Activated naive CD8-positive, alpha-beta T cell treated with anti-CD3 and anti-CD28 coated beads, Interleukin-2, amount 50 U/mL, for 24 hours (primary cell): ENCODE data around the gene LHCGR.
"Not testable (repeated sequence)": the region's sequence is repeated elsewhere in the genome, so short reads cannot be mapped to it uniquely, and the experiment has no call there.

Source experiments
- ATAC-seq: fragments of 150-1000 bp; cut with Tn5 transposase; one replicate; pipeline ENCODE4 v1.10.0; 2021
- DNase-seq: peaks from one replicate; pipeline ENCODE4 v3.0.0; 2021
- H3K27ac Mint-ChIP-seq: one replicate; pipeline ENCODE4 v1.8.0; 2021; ENCODE audit warnings: mild to moderate bottlenecking, mixed read lengths
- H3K27me3 Mint-ChIP-seq: one replicate; pipeline ENCODE4 v1.8.0; 2021; ENCODE audit warnings: mixed read lengths
- H3K36me3 Mint-ChIP-seq: one replicate; pipeline ENCODE4 v1.8.0; 2021; ENCODE audit warnings: low read depth, mixed read lengths
- H3K4me1 Mint-ChIP-seq: one replicate; pipeline ENCODE4 v1.8.0; 2021; ENCODE audit warnings: mixed read lengths
- H3K4me3 Mint-ChIP-seq: one replicate; pipeline ENCODE4 v1.8.0; 2021; ENCODE audit warnings: mild to moderate bottlenecking, moderate library complexity, mixed read lengths
- H3K9me3 Mint-ChIP-seq: one replicate; pipeline ENCODE4 v1.8.0; 2021; ENCODE audit warnings: mixed read lengths

LHCGR gene

DNA sequence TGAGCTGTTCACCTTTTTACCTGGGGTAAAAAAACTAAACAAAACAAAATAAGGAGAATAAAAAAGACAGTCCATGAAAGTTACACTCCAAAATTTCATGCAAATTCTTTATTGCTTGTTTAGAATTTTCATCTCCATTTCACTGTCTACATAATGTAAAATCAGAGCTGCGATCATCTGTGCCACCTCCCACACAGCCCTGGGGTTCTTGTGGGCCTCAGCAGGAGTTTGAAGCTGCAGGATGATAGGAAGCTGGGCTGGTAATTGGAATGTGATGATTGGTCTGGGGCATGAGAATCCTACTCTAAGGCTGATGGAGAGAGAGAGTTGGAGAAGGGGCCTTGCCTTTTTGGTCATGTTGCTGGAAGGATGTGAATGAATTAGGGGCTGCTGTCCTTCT is 4.2 kb upstream of the LHCGR start:
- H3K4me3 Mint-ChIP-seq, result no peak overlapping the region
- H3K4me1 Mint-ChIP-seq, result no peaks in the 10 kb centered on the region

DNA sequence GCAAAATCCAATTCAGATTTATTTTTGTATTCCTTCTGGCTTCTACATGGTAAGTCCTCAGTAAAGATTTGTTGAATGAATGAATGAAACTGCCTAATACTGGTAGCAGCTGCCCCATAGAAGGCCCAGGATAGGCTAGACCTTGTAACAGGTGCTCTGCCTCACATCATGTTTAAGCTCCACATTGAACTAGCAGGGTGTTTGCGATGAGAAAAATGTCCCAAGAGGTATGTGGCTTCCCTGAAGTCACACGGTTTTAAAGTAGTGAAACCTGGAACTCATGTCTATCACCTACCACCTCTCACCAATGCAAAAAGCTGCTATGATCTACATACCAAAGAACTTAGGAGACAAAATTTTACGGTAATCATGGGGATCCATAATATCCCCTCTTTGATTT is 765 bp upstream of the LHCGR start:
- no peak overlapping the region for H3K4me3 Mint-ChIP-seq

More for the DNA sequence above, 4.2 kb upstream of the LHCGR start:
- Mint-ChIP-seq H3K9me3 (peaks cover 9% of the 10 kb centered on the region), H3K27ac (no peak overlapping the region), H3K36me3 (no peaks in the 10 kb centered on the region), H3K27me3 (peaks cover 21% of the 10 kb centered on the region)
- DNase-seq (no peak), ATAC-seq (no peak)

DNA sequence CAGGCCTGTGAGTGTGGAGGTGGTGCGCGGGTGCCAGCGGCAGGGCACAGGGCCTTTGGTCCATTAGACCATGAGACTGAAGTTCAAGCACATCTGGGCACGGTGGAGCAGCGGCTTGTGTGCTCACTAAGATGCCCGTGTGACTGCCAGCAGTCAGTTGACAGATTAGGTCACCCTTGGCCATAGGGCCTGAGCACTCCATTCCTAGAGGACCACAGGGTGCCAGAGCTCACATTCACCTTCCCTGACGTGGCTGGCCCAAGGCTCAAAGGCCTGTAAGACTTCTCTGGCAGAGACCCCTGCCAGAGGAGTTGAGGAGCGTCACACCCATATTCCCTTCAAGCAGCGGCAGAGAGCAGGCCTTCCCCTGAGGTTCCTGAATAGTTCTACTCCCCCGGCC is 650 bp downstream of the LHCGR start:
- Mint-ChIP-seq H3K27ac (no peak overlapping the region), H3K9me3 (no peaks in the 10 kb centered on the region), H3K27me3 (peaks cover 23% of the 10 kb centered on the region), H3K4me3 (no peak overlapping the region), H3K36me3 (no peaks in the 10 kb centered on the region), H3K4me1 (no peaks in the 10 kb centered on the region)
- ATAC-seq (no peak), DNase-seq (no peak)

More for the DNA sequence above, 765 bp upstream of the LHCGR start:
- ATAC-seq (no peak), DNase-seq (no peak)
- Mint-ChIP-seq H3K9me3 (no peaks in the 10 kb centered on the region), H3K36me3 (no peaks in the 10 kb centered on the region), H3K27ac (no peak overlapping the region), H3K4me1 (no peaks in the 10 kb centered on the region), H3K27me3 (peaks cover 23% of the 10 kb centered on the region)

DNA sequence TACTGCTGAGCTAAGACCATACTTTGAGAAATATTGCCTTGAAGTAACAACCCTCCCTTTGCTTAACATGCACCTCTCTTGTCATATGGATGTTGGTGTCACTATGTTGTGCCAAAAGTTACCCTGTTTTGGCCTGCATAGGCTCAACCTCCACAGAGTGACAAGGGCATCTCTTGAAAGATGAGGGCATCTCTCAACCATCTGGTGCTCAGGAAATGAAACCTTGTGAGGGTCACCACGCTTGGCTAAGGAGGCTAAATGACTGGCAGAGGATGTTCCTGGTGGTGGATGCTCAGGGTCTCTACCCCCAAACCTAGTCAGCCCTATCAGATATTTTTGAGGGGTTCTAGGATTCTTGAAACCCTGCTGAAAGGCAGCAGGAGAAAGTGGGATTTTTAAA is 2.3 kb downstream of the LHCGR start:
- ATAC-seq (no peak), DNase-seq (no peak)
- Mint-ChIP-seq H3K36me3 (no peaks in the 10 kb centered on the region), H3K4me3 (no peak overlapping the region), H3K27ac (no peak overlapping the region), H3K4me1 (no peaks in the 10 kb centered on the region), H3K9me3 (no peaks in the 10 kb centered on the region), H3K27me3 (peaks cover 23% of the 10 kb centered on the region)

GRCh38 chr2:48750128-48750739 is 5.3 kb downstream of the LHCGR start:
- Mint-ChIP-seq H3K27ac (no peak overlapping the region), H3K4me1 (no peaks in the 10 kb centered on the region), H3K9me3 (no peaks in the 10 kb centered on the region), H3K4me3 (no peak overlapping the region), H3K36me3 (no peaks in the 10 kb centered on the region), H3K27me3 (peaks cover 10% of the 10 kb centered on the region)
- ATAC-seq, result no peak
- no peak for DNase-seq

- Mint-ChIP-seq H3K27me3 (peaks cover 3% of the 10 kb centered on the region), H3K27ac (no peak overlapping the region), H3K36me3 (no peaks in the 10 kb centered on the region), H3K4me1 (no peaks in the 10 kb centered on the region), H3K9me3 (no peaks in the 10 kb centered on the region), H3K4me3 (no peak overlapping the region)
- DNase-seq (no peak), ATAC-seq (no peak)
Observed at GRCh38 chr2:48749291-48750127, 6.0 kb downstream of the LHCGR start.

DNA sequence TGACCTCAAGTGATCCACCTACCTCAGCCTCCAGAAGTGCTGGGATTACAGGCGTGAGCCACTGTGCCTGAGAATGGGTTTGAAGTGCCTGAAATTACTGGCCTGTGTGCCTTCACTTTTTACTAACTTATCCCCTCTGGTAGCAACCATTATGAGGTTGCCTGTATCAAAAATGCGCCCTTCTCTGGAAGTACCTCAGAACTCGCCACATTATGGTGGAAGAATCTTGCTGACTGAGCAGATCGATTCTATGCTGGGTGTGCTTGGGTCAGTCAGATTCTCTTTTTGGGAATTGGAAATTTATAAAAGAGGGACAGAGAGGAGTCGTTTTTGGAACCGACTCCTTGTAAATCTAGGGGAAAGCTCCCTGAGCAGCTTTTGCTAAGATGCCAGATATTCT is 8.2 kb downstream of the LHCGR start:
- no peak for ATAC-seq
- DNase-seq, result no peak
- Mint-ChIP-seq H3K9me3 (no peaks in the 10 kb centered on the region), H3K27me3 (no peaks in the 10 kb centered on the region), H3K27ac (no peak overlapping the region), H3K36me3 (no peaks in the 10 kb centered on the region), H3K4me1 (no peaks in the 10 kb centered on the region), H3K4me3 (no peak overlapping the region)

- H3K27me3 Mint-ChIP-seq, H3K36me3 Mint-ChIP-seq, ATAC-seq: not testable (repeated sequence)
Observed at GRCh38 chr2:48739236-48739635, 16.3 kb downstream of the LHCGR start.

GRCh38 chr2:48738806-48739205 is 16.7 kb downstream of the LHCGR start:
- Mint-ChIP-seq H3K27me3 (peaks cover 5% of the 10 kb centered on the region), H3K27ac (no peak overlapping the region), H3K4me1 (no peaks in the 10 kb centered on the region), H3K4me3 (no peak overlapping the region), H3K9me3 (peaks cover 3% of the 10 kb centered on the region), H3K36me3 (no peaks in the 10 kb centered on the region)
- ATAC-seq (no peak), DNase-seq (no peak)

More at GRCh38 chr2:48739236-48739635, 16.3 kb downstream of the LHCGR start:
- H3K9me3 Mint-ChIP-seq, DNase-seq, H3K4me1 Mint-ChIP-seq, H3K27ac Mint-ChIP-seq, H3K4me3 Mint-ChIP-seq: not testable (repeated sequence)

GRCh38 chr2:48736251-48736650 is 19.3 kb downstream of the LHCGR start:
- no peak for ATAC-seq
- Mint-ChIP-seq H3K4me1 (no peaks in the 10 kb centered on the region), H3K27ac (no peak overlapping the region)

DNA sequence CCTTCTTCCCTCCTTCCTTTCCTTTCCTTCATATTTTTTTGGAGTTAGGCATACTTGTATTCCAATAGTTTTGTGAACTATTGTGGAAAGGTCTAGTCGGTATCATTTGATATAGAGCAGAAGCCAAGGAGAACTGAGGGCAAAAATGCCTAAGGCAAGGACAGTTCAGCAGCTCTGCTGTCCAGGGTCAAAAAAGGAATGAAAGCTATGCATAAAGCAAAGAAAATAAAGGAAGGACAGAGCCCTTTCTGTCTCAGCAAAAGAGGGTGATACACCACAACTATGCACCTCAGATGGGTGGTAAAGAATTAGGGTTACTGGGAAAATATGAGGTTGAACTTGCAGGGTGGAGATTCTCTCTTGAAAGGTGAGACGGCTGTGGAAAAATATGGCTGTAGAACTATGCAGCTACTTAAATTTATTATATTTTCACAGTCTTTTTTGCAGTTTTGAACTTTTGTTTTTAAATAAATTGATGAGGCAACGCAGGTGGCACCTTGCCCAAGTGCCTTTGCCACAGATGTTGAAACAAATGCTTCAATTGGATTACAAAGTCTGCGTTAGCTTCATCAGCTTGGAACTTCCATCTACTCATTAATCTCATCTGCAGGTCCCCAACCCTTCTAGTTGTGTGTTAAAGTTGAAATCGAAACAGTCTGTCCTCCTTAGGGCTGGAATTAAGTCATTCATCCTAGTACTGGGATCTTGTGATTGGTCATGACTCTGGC is 20.8 kb downstream of the LHCGR start:
- Mint-ChIP-seq H3K4me1 (no peaks in the 10 kb centered on the region), H3K9me3 (peaks cover 3% of the 10 kb centered on the region), H3K27me3 (peaks cover 6% of the 10 kb centered on the region), H3K27ac (no peak overlapping the region), H3K36me3 (no peaks in the 10 kb centered on the region), H3K4me3 (no peak overlapping the region)
- ATAC-seq (no peak), DNase-seq (no peak)

More at GRCh38 chr2:48736251-48736650, 19.3 kb downstream of the LHCGR start:
- Mint-ChIP-seq H3K36me3 (no peaks in the 10 kb centered on the region), H3K9me3 (peaks cover 3% of the 10 kb centered on the region), H3K4me3 (no peak overlapping the region), H3K27me3 (peaks cover 6% of the 10 kb centered on the region)
- DNase-seq, result no peak

- H3K27ac Mint-ChIP-seq, result no peak overlapping the region
- no peaks in the 10 kb centered on the region for H3K9me3 Mint-ChIP-seq
Observed at GRCh38 chr2:48733067-48733503, 22.4 kb downstream of the LHCGR start.

GRCh38 chr2:48728840-48729239 is 26.7 kb downstream of the LHCGR start:
- no peak overlapping the region for H3K4me3 Mint-ChIP-seq
- H3K27me3 Mint-ChIP-seq, result peaks cover 2% of the 10 kb centered on the region
- H3K27ac Mint-ChIP-seq, result no peak overlapping the region
- DNase-seq (no peak), ATAC-seq (no peak)
- no peaks in the 10 kb centered on the region for H3K4me1 Mint-ChIP-seq
- H3K36me3 Mint-ChIP-seq, result no peaks in the 10 kb centered on the region
- H3K9me3 Mint-ChIP-seq, result no peaks in the 10 kb centered on the region

More at GRCh38 chr2:48733067-48733503, 22.4 kb downstream of the LHCGR start:
- ATAC-seq, result no peak
- Mint-ChIP-seq H3K4me1 (no peaks in the 10 kb centered on the region), H3K36me3 (no peaks in the 10 kb centered on the region), H3K27me3 (peaks cover 4% of the 10 kb centered on the region), H3K4me3 (no peak overlapping the region)
- DNase-seq, result no peak

- Mint-ChIP-seq H3K36me3 (no peaks in the 10 kb centered on the region), H3K27ac (no peak overlapping the region), H3K27me3 (peaks cover 2% of the 10 kb centered on the region), H3K4me3 (no peak overlapping the region), H3K9me3 (no peaks in the 10 kb centered on the region), H3K4me1 (no peaks in the 10 kb centered on the region)
- DNase-seq, result no peak
- ATAC-seq, result no peak
Observed at GRCh38 chr2:48728295-48728694, 27.2 kb downstream of the LHCGR start.

DNA sequence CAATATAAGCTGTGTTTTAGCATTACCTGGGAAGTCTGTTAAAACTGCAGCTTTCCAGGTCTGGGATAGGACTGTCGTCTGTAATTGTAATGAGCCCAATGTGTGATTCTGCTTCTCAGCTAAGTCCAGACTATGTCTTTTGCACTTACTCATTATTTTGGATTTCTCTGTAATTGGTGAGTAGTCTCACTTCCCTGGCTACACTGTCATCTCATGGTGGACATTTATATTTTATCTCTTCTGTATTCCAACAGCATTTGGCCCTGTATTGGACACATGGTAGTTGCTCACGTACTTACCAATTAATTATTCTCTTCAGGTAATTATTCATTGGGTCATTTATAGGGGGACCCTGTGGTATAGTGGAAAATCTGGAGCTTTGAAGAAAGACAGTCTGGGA is 28.0 kb downstream of the LHCGR start:
- Mint-ChIP-seq H3K4me3 (no peak overlapping the region), H3K36me3 (no peaks in the 10 kb centered on the region), H3K4me1 (no peaks in the 10 kb centered on the region), H3K27me3 (peaks cover 2% of the 10 kb centered on the region), H3K27ac (no peak overlapping the region), H3K9me3 (no peaks in the 10 kb centered on the region)
- ATAC-seq (no peak), DNase-seq (no peak)
